WTC11 (cell line): ENCODE data around the gene CDH1. TPM values are rescaled to one million over a fixed set of nuclear protein-coding genes. Genes with fewer than 3 reads are reported as not detected.

Experiments
- ATAC-seq: fragments of 200-7000 bp; cut with Tn5 transposase; 2 replicates; pipeline ENCODE4 v1.10.0; 2021; ENCODE audit warnings: mild to moderate bottlenecking, moderate library complexity
- CTCF ChIA-PET: fragments of 300-600 bp; sonication (Branson Sonifier 250); formaldehyde crosslinking; loops from one replicate; lab custom pipeline; 2021; ENCODE audit warnings: antibody characterized with exemption; lab: Charles Lee
- POLR2A ChIA-PET: fragments of 350-600 bp; sonication (Branson Sonifier 250); formaldehyde crosslinking; loops from one replicate; lab custom pipeline; 2021; ENCODE audit warnings: antibody characterized with exemption; lab: Charles Lee
- DNase-seq: peaks from one replicate; pipeline ENCODE4 v3.0.0; 2021; ENCODE audit warnings: low spot score
- H3K27ac Mint-ChIP-seq: 2 replicates; pipeline ENCODE4 v1.8.0; 2021; ENCODE audit warnings: mixed read lengths
- H3K27me3 Mint-ChIP-seq: 2 replicates; pipeline ENCODE4 v1.8.0; 2021; ENCODE audit warnings: low read depth, mild to moderate bottlenecking, moderate library complexity, mixed read lengths
- H3K36me3 Mint-ChIP-seq: 2 replicates; pipeline ENCODE4 v1.8.0; 2021; ENCODE audit warnings: mixed read lengths
- H3K4me1 Mint-ChIP-seq: 2 replicates; pipeline ENCODE4 v1.8.0; 2022; ENCODE audit warnings: mixed read lengths
- H3K4me3 Mint-ChIP-seq: 2 replicates; pipeline ENCODE4 v1.8.0; 2021; ENCODE audit warnings: mild to moderate bottlenecking, moderate library complexity, mixed read lengths
- H3K9me3 Mint-ChIP-seq: 2 replicates; pipeline ENCODE4 v1.8.0; 2021; ENCODE audit warnings: mixed read lengths
- AFF4 ChIP-seq: sonication (generic); formaldehyde crosslinking; IDR thresholded peaks from 2 replicates; pipeline ENCODE4 v1.8.1; 2023; ENCODE audit warnings: mild to moderate bottlenecking, missing genetic modification reagents, borderline replicate concordance
- ATF3 ChIP-seq: sonication (generic); formaldehyde crosslinking; conservative IDR thresholded peaks from 2 replicates; pipeline ENCODE4 v1.8.1; 2022; ENCODE audit warnings: mild to moderate bottlenecking, missing genetic modification reagents
- CBFB ChIP-seq: sonication (generic); formaldehyde crosslinking; IDR thresholded peaks from 2 replicates; pipeline ENCODE4 v1.8.1; 2022; ENCODE audit warnings: mild to moderate bottlenecking, low read depth, missing genetic modification reagents
- ETV6 ChIP-seq: sonication (generic); formaldehyde crosslinking; IDR thresholded peaks from 2 replicates; pipeline ENCODE4 v1.8.1; 2022; ENCODE audit warnings: mild to moderate bottlenecking, missing genetic modification reagents
- HMGA2 ChIP-seq: fragments of 250-450 bp; sonication (Bioruptor Pico); IDR thresholded peaks from 2 replicates; pipeline ENCODE4 v1.4.0; 2021; ENCODE audit warnings: mild to moderate bottlenecking, moderate library complexity
- IRF1 ChIP-seq: sonication (generic); formaldehyde crosslinking; IDR thresholded peaks from 2 replicates; pipeline ENCODE4 v1.8.0; 2023; ENCODE audit warnings: missing genetic modification reagents
- JUN ChIP-seq: sonication (generic); formaldehyde crosslinking; IDR thresholded peaks from 2 replicates; pipeline ENCODE4 v1.8.0; 2023; ENCODE audit warnings: mild to moderate bottlenecking, missing genetic modification reagents
- NFYB ChIP-seq: sonication (generic); formaldehyde crosslinking; conservative IDR thresholded peaks from 2 replicates; pipeline ENCODE4 v1.8.0; 2022; ENCODE audit warnings: low read depth, missing genetic modification reagents
- NR3C1 ChIP-seq: sonication (generic); formaldehyde crosslinking; conservative IDR thresholded peaks from 2 replicates; pipeline ENCODE4 v1.8.1; 2023; ENCODE audit warnings: low read depth, mild to moderate bottlenecking, missing genetic modification reagents
- PRDM15 ChIP-seq: sonication (generic); formaldehyde crosslinking; IDR thresholded peaks from 2 replicates; pipeline ENCODE4 v1.8.0; 2022; ENCODE audit warnings: missing genetic modification reagents
- RELA ChIP-seq: sonication (generic); formaldehyde crosslinking; IDR thresholded peaks from 2 replicates; pipeline ENCODE4 v1.8.1; 2022; ENCODE audit warnings: missing genetic modification reagents, mild to moderate bottlenecking, borderline replicate concordance
- SMAD3 ChIP-seq: sonication (generic); formaldehyde crosslinking; IDR thresholded peaks from 2 replicates; pipeline ENCODE4 v1.8.0; 2022; ENCODE audit warnings: missing genetic modification reagents, mild to moderate bottlenecking, borderline replicate concordance
- TCF7 ChIP-seq: sonication (generic); formaldehyde crosslinking; IDR thresholded peaks from 2 replicates; pipeline ENCODE4 v1.8.0; 2022; ENCODE audit warnings: mild to moderate bottlenecking, low read depth, missing genetic modification reagents, moderate library complexity
- USF2 ChIP-seq: sonication (generic); formaldehyde crosslinking; IDR thresholded peaks from 2 replicates; pipeline ENCODE4 v1.8.1; 2023; ENCODE audit warnings: mild to moderate bottlenecking, missing genetic modification reagents, moderate library complexity
- ZNF121 ChIP-seq: sonication (generic); formaldehyde crosslinking; IDR thresholded peaks from 2 replicates; pipeline ENCODE4 v1.8.0; 2023; ENCODE audit warnings: missing genetic modification reagents
- ZNF317 ChIP-seq: sonication (generic); formaldehyde crosslinking; IDR thresholded peaks from 2 replicates; pipeline ENCODE4 v1.8.1; 2023; ENCODE audit warnings: low read depth, mild to moderate bottlenecking, moderate library complexity, missing genetic modification reagents, borderline replicate concordance
- ZNF416 ChIP-seq: fragments of 250-450 bp; sonication (Bioruptor Pico); IDR thresholded peaks from 2 replicates; pipeline ENCODE4 v1.9.0; 2021; ENCODE audit warnings: mild to moderate bottlenecking, inconsistent platforms
- ZNF512 ChIP-seq: sonication (generic); formaldehyde crosslinking; IDR thresholded peaks from 2 replicates; pipeline ENCODE4 v1.8.1; 2022; ENCODE audit warnings: missing genetic modification reagents, borderline replicate concordance
- total RNA-seq: library from RNA; stranded (reverse); gene quantifications from 3 replicates; pipeline ENCODE4 v1.2.3, GENCODE V29; 2021

CDH1 gene
- total RNA-seq, 1 experiment from 2014 or later, result 278 TPM

- TF ChIP-seq TCF7 (CRISPR knock-in tag) (no peak), ETV6 (no peak), ZNF512 (CRISPR knock-in tag) (no peak), CBFB (CRISPR knock-in tag) (no peak), ZNF416 (no peak), PRDM15 (CRISPR knock-in tag) (no peak), ZNF317 (no peak), HMGA2 (CRISPR knock-in tag) (no peak), SMAD3 (CRISPR knock-in tag) (no peak)
- DNase-seq (no peak), ATAC-seq (no peak)
- no peaks in the 10 kb centered on the region for H3K36me3 Mint-ChIP-seq
- ChIA-PET POLR2A (interaction anchor here (0.6 kb wide), 1 partner anchor 92 kb away, joined by 3 read pairs; no protein-coding TSS in a partner anchor), CTCF (no interaction called here)
- peaks cover 33% of the 10 kb centered on the region for H3K4me1 Mint-ChIP-seq
- H3K4me3 Mint-ChIP-seq, result no peak overlapping the region
- H3K9me3 Mint-ChIP-seq, result no peaks in the 10 kb centered on the region
- peak overlapping the region; percentile 89 for H3K27ac Mint-ChIP-seq
- no peaks in the 10 kb centered on the region for H3K27me3 Mint-ChIP-seq
Observed at GRCh38 chr16:68731637-68732036, 5.5 kb upstream of the CDH1 start.

- POLR2A ChIA-PET, result interaction anchor here (0.6 to 1.2 kb wide), 4 partner anchors 31 to 153 kb away, joined by 3 to 5 read pairs (median 3); no protein-coding TSS in a partner anchor
- Mint-ChIP-seq H3K36me3 (no peaks in the 10 kb centered on the region), H3K4me1 (peaks cover 33% of the 10 kb centered on the region), H3K27ac (peak overlapping the region; percentile 89), H3K9me3 (no peaks in the 10 kb centered on the region), H3K27me3 (no peaks in the 10 kb centered on the region)
- DNase-seq, result peak; percentile 58
- no peak for TF ChIP-seq IRF1
- no peak for TF ChIP-seq RELA (CRISPR knock-in tag)
- TF ChIP-seq ATF3 (CRISPR knock-in tag), result no peak
- no peak for TF ChIP-seq NR3C1 (CRISPR knock-in tag)
- TF ChIP-seq, all 79 proteins: peak for 0
- peak; percentile 90 for ATAC-seq
- H3K4me3 Mint-ChIP-seq, result peak overlapping the region; percentile 30
- CTCF ChIA-PET, result interaction anchor here (1.8 to 2.4 kb wide), 2 partner anchors 28 to 142 kb away, joined by 8 read pairs; no protein-coding TSS in a partner anchor
Observed at GRCh38 chr16:68732042-68732680, 4.9 kb upstream of the CDH1 start.

GRCh38 chr16:68732741-68733399, 4.2 kb upstream of the CDH1 start:
- peak overlapping the region; percentile 89 for H3K27ac Mint-ChIP-seq
- DNase-seq, result no peak
- ChIA-PET CTCF (interaction anchor here (1.8 to 2.4 kb wide), 2 partner anchors 29 to 142 kb away, joined by 8 read pairs; no protein-coding TSS in a partner anchor), POLR2A (interaction anchor here (0.6 to 1.2 kb wide), 3 partner anchors 31 to 154 kb away, joined by 3 to 5 read pairs (median 3); no protein-coding TSS in a partner anchor)
- no peaks in the 10 kb centered on the region; the same call in 1 of the 2 replicates for H3K36me3 Mint-ChIP-seq
- no peaks in the 10 kb centered on the region for H3K27me3 Mint-ChIP-seq
- H3K4me3 Mint-ChIP-seq, result peak overlapping the region; percentile 30
- no peak for ATAC-seq
- peaks cover 33% of the 10 kb centered on the region for H3K4me1 Mint-ChIP-seq
- no peaks in the 10 kb centered on the region for H3K9me3 Mint-ChIP-seq
- TF ChIP-seq ZNF416 (no peak), USF2 (CRISPR knock-in tag) (no peak), ZNF121 (CRISPR knock-in tag) (no peak), NFYB (CRISPR knock-in tag) (no peak), JUN (no peak), AFF4 (CRISPR knock-in tag) (no peak)
